Transverse colon (tissue), 4 donors: ENCODE measurements around the gene SPI1. TPM values are rescaled to one million over a fixed set of nuclear protein-coding genes. Genes with fewer than 3 reads are reported as not detected.

Experiments used
- DNase-seq: peaks from one replicate; pipeline ENCODE4 v3.0.0-alpha.2; 2019
- H3K27ac ChIP-seq, 4 donors: fragments of 200-600 bp; sonication (generic); 2 replicates each; pipeline ENCODE4 v1.5.1; 2016 to 2018; ENCODE audit warnings: inconsistent platforms in 4 of 4
- H3K27me3 ChIP-seq: fragments of 200-600 bp; sonication (generic); 2 replicates; pipeline ENCODE4 v1.5.1; 2017; ENCODE audit warnings: inconsistent platforms
- H3K36me3 ChIP-seq, 4 donors: fragments of 200-600 bp; sonication (generic); 2 replicates each; pipeline ENCODE4 v1.5.1; 2017 to 2019; ENCODE audit warnings: inconsistent platforms in 4 of 4
- H3K4me1 ChIP-seq, 4 donors: fragments of 200-600 bp; sonication (generic); 2 replicates each; pipeline ENCODE4 v1.5.1; 2017 to 2020; ENCODE audit warnings: inconsistent platforms in 4 of 4
- H3K4me3 ChIP-seq, 4 donors: fragments of 200-600 bp; sonication (generic); 1 replicate in 1 of 4; 2 replicates in 3 of 4; pipeline versions ENCODE4 v1.5.1 to v1.6.1; 2017 to 2019; ENCODE audit warnings: inconsistent platforms in 4 of 4
- H3K9me3 ChIP-seq, 2 donors: fragments of 200-600 bp; sonication (generic); 2 replicates each; pipeline ENCODE4 v1.5.1; 2017 to 2019; ENCODE audit warnings: inconsistent platforms in 2 of 2
- EP300 ChIP-seq: sonication (generic); formaldehyde crosslinking; IDR thresholded peaks from one replicate; pipeline ENCODE4 v1.6.1; 2017; ENCODE audit warnings: antibody characterized with exemption, low read depth
- POLR2A ChIP-seq: fragments of 450-650 bp; IDR thresholded peaks from one replicate; pipeline ENCODE4 v1.6.1; 2016; ENCODE audit warnings: antibody characterized with exemption, mild to moderate bottlenecking, moderate library complexity
- POLR2AphosphoS5 ChIP-seq, 3 donors: sonication (generic); formaldehyde crosslinking; IDR thresholded peaks; one replicate each; pipeline ENCODE4 v1.6.1; 2016; ENCODE audit warnings: antibody characterized with exemption in 3 of 3
- WGBS, 2 donors: methylation state at CpG; one replicate each; pipeline ENCODE4 v1.1.5; 2018; ENCODE audit warnings: low coverage in 1 of 2; 5-methylcytosine and 5-hydroxymethylcytosine counted together
- in situ Hi-C, 4 donors: fragments of 200-750 bp; cut with MboI; loops; one replicate each; pipeline versions ENCODE4 v1.15.0 to v1.15.1; 2017; ENCODE audit warnings: low sequenced_read_pairs in 3 of 4, low pct_ligation_motif_present in 1 of 4, low pct_unique_long_range_greater_than_20kb in 1 of 4
- intact Hi-C: fragments of 100-400 bp; cut with DNase I; formaldehyde crosslinking; loops from one replicate; pipeline ENCODE4 v1.15.1; 2023; ENCODE audit warnings: low total_unique reads
- total RNA-seq, 4 donors: library from RNA; depleted of rRNA; stranded (reverse); fragments of >200 nt; gene quantifications; one replicate each; pipeline ENCODE4 v1.1.0, GENCODE V29; 2016
- TF ChIP-seq, protein P1 (sequence below), 5 experiments: fragments of 200-600 bp in 3 of 5; fragments of 450-650 bp in 2 of 5; sonication (generic) in 3 of 5; IDR thresholded peaks; 1 replicate in 2 of 5; 2 replicates in 3 of 5; pipeline ENCODE4 v1.5.1; 2016 to 2017; ENCODE audit warnings: antibody characterized with exemption in 5 of 5, inconsistent platforms in 3 of 5, mild to moderate bottlenecking in 2 of 5, moderate library complexity in 1 of 5

SPI1 gene
- total RNA-seq, 4 donors from 2014 or later = 7.1 to 35.5 (median 17.2) TPM

DNA sequence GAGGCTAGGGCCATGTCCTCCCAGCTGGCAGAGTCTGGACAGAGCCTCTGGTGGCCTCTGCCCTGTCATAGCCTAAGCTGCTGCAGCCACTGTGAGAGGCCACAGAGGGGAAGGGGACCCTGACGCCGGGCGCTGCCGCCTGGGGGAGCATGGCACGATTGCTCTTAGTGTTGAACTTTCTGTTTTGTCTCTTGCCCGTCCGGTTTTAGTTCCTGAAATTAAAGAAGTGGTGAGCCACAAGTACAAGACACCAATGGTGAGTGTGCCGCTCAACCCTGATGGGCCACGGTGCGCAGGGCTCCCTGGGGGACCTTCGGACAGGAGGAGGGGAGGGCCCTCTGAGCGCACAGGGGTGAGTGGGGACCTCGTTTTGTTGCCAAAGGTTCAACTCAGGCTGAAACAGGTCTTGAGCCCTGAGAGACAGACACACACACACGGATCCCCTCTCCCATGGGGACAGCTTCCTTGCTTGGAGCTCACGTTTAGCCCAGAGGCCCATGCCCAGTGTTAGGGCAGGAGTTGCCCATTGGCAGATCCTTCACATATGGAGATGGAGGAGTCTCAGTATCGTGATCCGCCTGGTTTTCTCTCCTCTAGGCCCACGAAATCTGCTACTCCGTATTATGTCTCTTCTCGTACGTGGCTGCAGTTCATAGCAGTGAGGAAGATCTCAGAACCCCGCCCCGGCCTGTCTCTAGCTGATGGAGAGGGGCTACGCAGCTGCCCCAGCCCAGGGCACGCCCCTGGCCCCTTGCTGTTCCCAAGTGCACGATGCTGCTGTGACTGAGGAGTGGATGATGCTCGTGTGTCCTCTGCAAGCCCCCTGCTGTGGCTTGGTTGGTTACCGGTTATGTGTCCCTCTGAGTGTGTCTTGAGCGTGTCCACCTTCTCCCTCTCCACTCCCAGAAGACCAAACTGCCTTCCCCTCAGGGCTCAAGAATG is 49.6 kb downstream of the SPI1 start:
- no peaks in the 10 kb centered on the region for H3K9me3 ChIP-seq
- peaks cover 0 to 39% (median 8%) of the 10 kb centered on the region in 4 donors for H3K36me3 ChIP-seq
- no peak overlapping the region for H3K27ac ChIP-seq
- in situ Hi-C loops = no loop called here
- intact Hi-C loops = no loop called here
- TF ChIP-seq, protein P1, sequence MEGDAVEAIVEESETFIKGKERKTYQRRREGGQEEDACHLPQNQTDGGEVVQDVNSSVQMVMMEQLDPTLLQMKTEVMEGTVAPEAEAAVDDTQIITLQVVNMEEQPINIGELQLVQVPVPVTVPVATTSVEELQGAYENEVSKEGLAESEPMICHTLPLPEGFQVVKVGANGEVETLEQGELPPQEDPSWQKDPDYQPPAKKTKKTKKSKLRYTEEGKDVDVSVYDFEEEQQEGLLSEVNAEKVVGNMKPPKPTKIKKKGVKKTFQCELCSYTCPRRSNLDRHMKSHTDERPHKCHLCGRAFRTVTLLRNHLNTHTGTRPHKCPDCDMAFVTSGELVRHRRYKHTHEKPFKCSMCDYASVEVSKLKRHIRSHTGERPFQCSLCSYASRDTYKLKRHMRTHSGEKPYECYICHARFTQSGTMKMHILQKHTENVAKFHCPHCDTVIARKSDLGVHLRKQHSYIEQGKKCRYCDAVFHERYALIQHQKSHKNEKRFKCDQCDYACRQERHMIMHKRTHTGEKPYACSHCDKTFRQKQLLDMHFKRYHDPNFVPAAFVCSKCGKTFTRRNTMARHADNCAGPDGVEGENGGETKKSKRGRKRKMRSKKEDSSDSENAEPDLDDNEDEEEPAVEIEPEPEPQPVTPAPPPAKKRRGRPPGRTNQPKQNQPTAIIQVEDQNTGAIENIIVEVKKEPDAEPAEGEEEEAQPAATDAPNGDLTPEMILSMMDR (IDR thresholded peaks at IDR 0.05) = no peak
- TF ChIP-seq POLR2AphosphoS5 (IDR thresholded peaks at IDR 0.05) (no peak), POLR2A (no peak), EP300 (no peak)
- no peak for DNase-seq
- no peaks in the 10 kb centered on the region for H3K27me3 ChIP-seq
- WGBS, 2 donors = 84 to 100% methylated on average over 7 to 29 of the region's 29 CpGs
- no peak overlapping the region for H3K4me3 ChIP-seq
- peaks cover 0 to 20% (median 12%) of the 10 kb centered on the region in 4 donors for H3K4me1 ChIP-seq

DNA sequence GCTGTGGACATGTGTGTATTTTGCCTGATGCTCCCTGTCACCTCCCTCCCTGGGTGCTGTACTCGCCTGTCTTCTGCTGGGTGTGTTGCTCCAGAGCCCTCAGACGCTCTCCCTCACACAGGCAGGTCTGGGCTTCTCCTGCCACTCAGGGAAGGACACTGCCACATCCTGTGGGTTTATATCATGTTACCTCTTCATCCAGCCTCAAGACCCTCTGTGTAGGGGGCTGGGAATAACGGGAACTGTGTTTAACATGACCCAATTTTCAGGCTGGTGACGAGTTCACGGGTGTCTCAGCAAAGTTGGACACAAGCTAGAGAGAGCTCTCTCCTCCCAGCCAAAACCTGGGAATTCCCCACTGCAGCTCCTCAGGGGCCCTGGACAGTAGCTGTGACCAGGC is 50.4 kb downstream of the SPI1 start:
- Histone ChIP-seq H3K36me3 (peaks cover 0 to 39% (median 8%) of the 10 kb centered on the region in 4 donors), H3K27me3 (no peaks in the 10 kb centered on the region), H3K9me3 (no peaks in the 10 kb centered on the region), H3K27ac (no peak overlapping the region), H3K4me3 (no peak overlapping the region), H3K4me1 (peaks cover 0 to 20% (median 12%) of the 10 kb centered on the region in 4 donors)
- 96% methylated on average over 5 of the region's 5 CpGs; no CpG with 5 or more reads in 1 of the 2 donors for WGBS, 2 donors
- intact Hi-C loops (no loop called here), in situ Hi-C loops (no loop called here)
- DNase-seq = no peak
- TF ChIP-seq EP300 = no peak

DNA sequence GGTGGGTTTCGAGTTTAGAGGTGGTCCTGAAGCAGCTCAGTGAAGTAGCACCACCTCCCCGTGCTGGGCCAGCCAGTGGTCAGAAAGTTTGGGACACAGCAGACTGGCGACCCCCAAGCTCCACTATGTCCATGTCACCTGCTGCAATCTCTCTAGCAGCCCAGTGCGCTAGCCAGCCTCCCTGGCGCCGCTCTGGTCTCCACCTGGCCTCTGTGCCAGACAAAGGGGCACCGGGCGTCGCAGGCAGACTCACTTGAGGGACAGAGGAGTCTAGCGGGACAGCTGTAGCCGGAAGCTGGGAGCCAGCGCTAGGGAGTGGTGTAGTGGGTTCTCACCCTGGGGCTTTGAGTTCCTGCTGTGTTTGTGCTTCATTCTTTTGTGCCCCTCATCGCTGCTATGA is 51.3 kb downstream of the SPI1 start:
- Histone ChIP-seq H3K27ac (no peak overlapping the region), H3K36me3 (peaks cover 0 to 40% (median 10%) of the 10 kb centered on the region in 4 donors), H3K4me1 (peaks cover 0 to 17% (median 10%) of the 10 kb centered on the region in 4 donors), H3K4me3 (no peak overlapping the region), H3K9me3 (no peaks in the 10 kb centered on the region), H3K27me3 (no peaks in the 10 kb centered on the region)
- in situ Hi-C loops = no loop called here
- intact Hi-C loops = no loop called here
- TF ChIP-seq POLR2AphosphoS5 (IDR thresholded peaks at IDR 0.05) (no peak), EP300 (no peak), POLR2A (no peak)
- TF ChIP-seq, protein P1 (IDR thresholded peaks at IDR 0.05) = no peak
- WGBS, 2 donors = 82 to 93% methylated on average over 2 to 13 of the region's 13 CpGs
- no peak for DNase-seq

DNA sequence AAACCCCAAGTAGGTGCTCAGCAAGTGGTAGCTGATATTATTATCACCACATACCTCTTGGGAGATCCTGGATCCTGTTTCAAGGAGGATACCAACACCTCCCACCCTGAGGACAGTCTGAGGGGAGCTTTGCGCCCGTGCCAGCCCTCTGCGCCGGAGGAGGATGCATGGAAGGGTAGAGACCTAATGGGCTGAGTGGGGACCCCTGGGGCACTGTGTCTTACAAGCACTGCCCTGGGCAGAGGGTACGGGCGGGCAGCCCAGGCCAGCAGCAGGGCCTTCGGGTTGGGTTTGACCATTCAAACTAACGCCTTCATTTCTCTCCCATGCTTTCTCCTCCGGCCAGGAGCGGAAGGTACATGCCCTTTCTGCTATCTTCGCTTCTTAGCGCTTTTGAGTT is 52.1 kb downstream of the SPI1 start:
- Histone ChIP-seq H3K27ac (no peak overlapping the region), H3K4me3 (no peak overlapping the region), H3K4me1 (peaks cover 0 to 10% (median 3%) of the 10 kb centered on the region in 4 donors), H3K36me3 (peaks cover 0 to 48% (median 12%) of the 10 kb centered on the region in 4 donors), H3K27me3 (no peaks in the 10 kb centered on the region), H3K9me3 (no peaks in the 10 kb centered on the region)
- intact Hi-C loops = no loop called here
- WGBS, 2 donors = 96% methylated on average over 12 of the region's 12 CpGs; no CpG with 5 or more reads in 1 of the 2 donors
- in situ Hi-C loops = no loop called here
- no peak for DNase-seq
- TF ChIP-seq EP300 (no peak), POLR2AphosphoS5 (IDR thresholded peaks at IDR 0.05) (no peak), POLR2A (no peak)
- TF ChIP-seq, protein P1 (IDR thresholded peaks at IDR 0.05) = no peak
